Measurements from ENCODE around the gene GRIN3A.

DNA sequence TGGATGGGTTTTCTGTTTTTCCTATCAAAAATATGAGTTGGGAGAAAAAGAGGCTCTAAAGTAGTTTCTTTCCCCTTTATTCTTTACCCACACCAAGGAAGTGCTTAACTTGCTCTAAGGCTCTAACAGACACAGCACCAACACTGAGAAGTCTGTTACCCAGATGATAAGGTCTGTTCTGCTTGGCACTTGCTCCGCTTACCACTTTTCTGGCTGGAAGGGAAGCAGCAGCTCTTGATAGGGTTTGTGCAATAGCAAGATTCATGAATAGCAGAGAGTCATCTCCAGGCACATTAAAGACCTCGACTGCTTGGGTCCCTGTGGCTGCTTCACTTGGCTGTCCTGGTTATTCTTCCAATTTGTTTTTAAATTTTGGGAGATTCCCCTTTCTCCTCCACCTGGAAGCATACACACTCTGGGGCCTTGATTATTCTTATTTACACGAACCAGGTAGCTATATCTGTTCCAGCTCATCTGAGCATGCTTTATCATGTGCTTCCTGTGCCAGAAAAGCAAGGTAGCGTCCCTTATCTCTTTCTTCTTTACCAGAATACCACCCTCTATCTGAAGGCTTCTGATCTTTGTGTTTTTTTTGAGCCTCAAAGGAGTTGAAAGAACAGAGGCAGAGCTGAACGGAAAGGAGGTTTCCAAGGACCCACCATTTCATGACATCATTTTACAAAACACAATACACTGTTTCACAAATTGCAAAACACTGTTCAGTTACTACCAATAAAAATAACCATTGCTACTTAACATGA, 168.5 kb downstream of the GRIN3A start:
- TF ChIP-seq, protein P1, sequence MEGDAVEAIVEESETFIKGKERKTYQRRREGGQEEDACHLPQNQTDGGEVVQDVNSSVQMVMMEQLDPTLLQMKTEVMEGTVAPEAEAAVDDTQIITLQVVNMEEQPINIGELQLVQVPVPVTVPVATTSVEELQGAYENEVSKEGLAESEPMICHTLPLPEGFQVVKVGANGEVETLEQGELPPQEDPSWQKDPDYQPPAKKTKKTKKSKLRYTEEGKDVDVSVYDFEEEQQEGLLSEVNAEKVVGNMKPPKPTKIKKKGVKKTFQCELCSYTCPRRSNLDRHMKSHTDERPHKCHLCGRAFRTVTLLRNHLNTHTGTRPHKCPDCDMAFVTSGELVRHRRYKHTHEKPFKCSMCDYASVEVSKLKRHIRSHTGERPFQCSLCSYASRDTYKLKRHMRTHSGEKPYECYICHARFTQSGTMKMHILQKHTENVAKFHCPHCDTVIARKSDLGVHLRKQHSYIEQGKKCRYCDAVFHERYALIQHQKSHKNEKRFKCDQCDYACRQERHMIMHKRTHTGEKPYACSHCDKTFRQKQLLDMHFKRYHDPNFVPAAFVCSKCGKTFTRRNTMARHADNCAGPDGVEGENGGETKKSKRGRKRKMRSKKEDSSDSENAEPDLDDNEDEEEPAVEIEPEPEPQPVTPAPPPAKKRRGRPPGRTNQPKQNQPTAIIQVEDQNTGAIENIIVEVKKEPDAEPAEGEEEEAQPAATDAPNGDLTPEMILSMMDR (conservative IDR thresholded peaks at IDR 0.05; ENCODE audit: low read length): no peak
- TF ChIP-seq EZH2phosphoT487 (IDR thresholded peaks at IDR 0.05; ENCODE audit: borderline replicate concordance): no peak

Data from Loucy (cell line).